IPS-NIHi11 (cell line): Measurements from ENCODE around the gene TBX4.

Source experiments
- DNase-seq: peaks from one replicate; pipeline ENCODE4 v3.0.0; 2012; ENCODE audit warnings: mixed read lengths, low spot score

Gene TBX4

GRCh38 chr17:61454381-61455323 is 2.4 kb downstream of the TBX4 start:
- DNase-seq, result no peak

DNA sequence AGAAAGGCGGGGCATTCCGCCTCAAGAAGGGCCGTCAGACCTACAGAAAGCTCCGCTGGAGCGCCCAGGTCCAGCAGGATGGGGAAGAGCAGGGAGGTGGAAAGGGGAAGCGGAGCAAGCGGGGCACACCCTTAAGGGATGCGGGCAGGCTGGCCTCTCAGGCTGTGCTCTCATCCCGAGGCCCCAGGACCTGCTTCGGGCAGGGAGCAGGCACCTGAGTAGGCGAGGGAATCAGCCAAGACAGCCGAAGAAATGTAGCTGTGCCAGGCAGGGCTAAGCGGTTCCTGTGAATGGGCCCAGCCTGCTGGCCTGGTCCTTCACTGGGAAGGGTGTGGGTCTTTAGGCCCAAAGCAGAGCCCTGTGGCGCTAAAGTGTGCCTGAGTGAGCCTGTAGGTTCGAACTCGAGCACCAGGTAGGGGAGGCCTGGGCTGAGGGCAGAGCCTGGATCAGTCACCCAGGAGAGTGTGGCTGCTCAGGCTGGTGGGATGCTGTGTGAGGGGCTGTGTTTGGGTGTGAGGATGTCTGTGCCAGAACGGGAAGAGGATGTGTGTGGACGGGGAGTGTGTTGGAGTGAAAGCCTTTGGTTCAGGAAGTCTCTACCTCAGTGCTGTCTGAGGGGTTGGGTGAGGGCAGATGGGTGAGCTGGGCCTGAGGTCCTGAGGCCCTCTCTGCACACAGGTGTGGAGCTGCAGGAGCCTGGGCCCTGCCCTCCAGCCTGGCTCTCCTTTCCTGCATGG is 3.3 kb downstream of the TBX4 start:
- no peak for DNase-seq

DNA sequence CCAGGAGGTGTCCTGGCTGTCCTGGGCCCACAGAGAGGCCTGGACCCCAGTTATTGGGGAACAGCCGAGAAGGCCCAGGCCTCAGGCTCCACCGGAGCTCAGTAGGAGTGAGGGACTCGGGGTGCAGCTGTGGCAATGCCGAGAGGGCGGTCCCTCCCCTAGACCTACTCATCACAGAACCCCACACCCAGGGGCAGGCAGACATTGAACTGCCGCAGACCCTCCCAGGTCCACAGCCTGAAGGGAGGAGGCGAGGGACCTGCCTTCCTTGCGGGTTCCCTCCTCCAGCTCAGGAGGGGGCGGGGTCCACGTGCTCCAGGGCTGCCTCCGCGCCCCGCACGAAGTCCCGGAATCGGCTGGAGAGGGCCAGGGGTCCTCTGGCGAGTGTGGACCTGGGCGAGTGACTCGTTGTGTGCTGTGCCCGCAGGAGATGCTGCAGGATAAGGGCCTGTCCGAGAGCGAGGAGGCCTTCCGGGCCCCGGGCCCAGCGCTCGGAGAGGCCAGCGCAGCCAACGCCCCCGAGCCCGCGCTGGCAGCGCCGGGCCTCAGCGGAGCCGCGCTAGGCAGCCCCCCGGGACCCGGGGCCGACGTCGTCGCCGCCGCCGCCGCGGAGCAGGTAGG is 3.9 kb downstream of the TBX4 start:
- DNase-seq, result no peak

- DNase-seq, result no peak
Observed at GRCh38 chr17:61456688-61457225, 4.5 kb downstream of the TBX4 start.

GRCh38 chr17:61457226-61457983 is 5.2 kb downstream of the TBX4 start:
- no peak for DNase-seq

DNA sequence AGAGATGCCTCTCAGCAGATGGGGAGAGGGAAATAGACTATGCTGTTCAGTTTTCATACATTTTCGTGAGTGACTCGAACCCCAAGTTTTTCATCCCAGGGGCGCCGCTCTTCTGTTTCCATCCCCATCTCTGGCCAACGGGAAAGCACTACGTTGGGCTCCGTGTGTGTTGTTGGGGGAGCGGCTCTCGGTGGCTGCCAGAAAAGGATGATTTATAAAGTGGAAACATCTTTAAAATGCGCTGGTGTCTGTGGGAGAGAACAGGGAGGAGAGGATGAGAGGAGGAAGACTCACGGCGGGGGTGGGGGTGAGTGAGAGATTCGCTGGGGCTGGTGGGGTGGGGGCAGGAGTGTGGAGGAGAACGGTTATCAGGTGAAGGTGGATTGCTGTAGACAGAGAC is 5.8 kb downstream of the TBX4 start:
- DNase-seq, result no peak

DNA sequence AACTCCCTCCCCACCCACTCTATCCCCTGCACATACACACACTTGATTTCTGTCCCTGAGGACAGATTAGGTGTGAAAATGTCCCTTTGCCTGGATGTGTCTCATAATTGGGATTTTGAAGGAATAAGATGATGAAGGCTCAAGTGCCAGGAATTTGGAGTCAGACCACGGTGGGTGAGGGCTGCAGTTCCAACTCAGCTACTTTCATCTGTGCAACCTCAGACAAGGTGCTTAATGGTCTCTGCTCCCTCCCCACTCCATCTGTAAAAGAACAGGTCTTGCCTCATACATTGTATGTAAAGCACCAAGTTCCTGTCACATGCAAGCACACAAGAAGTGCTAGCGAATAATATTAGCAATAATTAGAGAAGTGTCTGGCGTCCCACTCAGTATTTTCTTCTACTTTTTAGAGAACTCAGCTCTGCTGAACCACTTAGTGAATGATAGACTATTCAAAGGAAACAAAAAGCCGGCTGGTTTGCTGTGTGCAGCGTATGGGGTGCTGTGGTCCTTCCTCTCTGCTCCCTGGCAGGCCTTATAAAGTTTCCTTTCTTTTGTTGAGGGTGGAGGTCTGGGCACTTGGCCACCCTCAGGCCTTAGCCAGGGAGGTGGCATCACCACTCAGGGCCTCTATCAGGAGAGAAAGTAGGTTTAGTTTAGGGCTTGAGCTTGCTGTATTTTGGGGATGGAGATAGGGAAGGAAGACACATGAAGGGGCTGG is 6.4 kb downstream of the TBX4 start:
- no peak for DNase-seq

- DNase-seq, result no peak
Observed at GRCh38 chr17:61459142-61459809, 7.1 kb downstream of the TBX4 start.

DNA sequence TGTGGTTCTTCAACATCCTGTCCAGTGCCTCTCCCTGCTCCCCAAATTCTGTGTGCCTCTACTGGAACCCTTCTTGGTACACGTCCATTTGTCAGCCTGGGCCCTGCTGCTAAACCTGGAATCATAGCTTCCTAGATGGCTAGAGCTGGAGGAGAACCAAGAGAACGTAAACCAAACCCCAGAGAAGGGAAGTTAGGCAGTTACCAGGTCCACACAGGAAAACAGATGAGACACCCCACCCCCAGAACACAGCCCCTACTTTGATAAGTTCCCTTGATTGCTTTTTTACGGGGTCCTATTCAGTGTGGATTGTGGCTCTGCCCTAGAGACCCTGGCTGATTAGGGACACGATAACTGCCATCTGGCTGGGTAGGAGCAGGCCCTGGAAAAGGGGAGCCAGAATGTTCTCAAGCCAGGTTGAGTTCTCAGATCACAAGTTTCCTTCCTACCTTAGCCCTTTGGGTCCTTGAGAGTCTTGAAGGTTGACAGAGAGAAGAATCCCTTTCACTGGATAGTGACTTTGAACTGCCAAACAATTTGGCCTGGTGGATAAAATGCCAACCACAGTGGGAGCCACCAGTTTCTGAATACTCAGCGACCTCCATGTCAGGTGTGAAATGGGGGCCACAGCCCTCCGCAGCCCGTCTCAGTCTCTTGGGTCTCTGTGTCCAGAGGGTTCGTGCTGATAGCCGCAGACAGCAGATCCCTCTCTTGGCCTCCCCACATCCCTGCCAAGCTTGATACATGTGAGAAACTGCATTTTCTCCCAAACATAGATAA is 7.9 kb downstream of the TBX4 start:
- no peak for DNase-seq

GRCh38 chr17:61460796-61461585 is 8.8 kb downstream of the TBX4 start:
- DNase-seq, result no peak

DNA sequence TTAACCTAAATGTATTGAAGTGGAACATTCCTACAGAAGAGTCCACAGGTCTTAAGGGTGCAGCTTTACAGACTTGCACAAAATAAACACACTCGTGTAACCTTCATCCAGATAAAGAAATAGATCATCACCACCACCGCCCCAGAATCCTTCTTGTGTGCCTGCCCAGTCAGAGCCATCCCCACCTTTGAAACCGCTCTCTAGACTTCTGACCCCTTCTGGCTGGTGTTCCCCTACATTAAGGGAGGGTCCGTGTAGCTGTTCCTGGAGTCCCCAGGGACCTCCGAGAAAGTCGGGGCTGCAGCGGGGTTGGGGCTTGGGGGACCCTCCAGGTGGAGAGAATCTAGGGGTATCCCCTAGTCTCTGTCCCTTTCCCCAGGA is 9.4 kb downstream of the TBX4 start:
- DNase-seq, result no peak

DNA sequence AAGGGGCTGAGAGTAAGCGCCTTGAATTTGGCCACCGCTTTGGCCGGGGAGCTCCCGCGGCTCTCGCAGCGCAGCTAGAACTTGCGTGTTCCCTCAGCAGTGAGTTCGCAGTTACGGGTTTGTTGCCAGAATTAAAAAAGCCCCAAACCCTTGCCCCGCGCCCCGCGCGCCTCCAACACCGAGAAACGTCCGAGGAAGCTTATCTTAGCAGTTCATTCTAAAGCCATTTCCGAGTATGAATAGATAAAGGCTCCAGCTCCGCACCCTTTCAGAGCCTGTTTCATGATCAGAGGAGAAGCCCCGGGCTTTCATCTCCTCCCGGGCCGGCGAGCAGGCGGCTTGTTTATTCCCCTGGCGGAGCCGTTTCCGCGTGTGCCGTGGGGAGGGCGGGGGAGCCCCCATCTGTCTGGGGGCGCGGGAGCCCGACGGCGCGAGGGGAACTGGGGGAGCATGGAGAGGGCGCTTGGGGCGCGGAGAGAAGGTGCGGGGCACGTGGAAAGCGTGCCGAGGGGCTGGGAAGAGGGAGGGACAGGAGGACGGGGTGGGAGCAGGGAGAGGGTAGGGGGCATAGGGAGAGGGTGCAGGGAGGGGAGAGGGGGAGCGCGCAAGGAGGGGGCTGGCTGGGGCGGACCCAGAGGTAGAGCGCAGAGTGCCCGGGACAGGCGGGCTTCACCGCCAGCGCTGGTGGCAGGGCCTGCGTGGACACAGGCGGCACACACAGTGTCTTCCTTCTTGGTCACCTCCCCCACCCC is 9.9 kb downstream of the TBX4 start:
- DNase-seq, result peak; percentile 44

DNA sequence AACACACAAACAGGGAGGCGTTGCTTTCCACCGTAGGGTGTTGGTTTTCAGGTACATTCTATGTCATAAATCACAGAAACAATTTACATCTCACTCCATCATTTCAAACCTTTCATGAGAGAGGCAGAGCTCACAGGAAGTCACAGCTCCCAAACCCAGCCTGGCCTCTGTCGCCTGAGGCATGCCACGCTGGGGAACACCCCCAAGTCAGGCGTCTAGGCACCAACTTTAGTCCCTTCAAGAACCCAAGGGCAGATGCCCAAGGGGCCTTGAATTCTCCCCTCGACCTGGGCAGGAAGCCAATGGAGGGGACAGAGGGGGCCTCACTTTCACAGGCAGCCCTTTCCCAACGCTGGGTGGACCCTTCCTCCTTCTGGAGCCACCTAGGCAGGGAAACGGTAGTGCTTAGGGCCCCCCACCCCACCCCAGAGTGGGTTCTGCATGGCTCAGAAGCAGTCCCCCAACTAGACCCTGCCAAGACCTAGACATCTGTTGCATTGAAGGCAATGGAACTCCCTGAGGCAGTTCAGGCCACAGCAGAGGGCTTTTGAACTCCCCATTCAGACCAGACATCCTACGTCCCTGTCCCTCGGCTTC is 10.6 kb downstream of the TBX4 start:
- no peak for DNase-seq

DNA sequence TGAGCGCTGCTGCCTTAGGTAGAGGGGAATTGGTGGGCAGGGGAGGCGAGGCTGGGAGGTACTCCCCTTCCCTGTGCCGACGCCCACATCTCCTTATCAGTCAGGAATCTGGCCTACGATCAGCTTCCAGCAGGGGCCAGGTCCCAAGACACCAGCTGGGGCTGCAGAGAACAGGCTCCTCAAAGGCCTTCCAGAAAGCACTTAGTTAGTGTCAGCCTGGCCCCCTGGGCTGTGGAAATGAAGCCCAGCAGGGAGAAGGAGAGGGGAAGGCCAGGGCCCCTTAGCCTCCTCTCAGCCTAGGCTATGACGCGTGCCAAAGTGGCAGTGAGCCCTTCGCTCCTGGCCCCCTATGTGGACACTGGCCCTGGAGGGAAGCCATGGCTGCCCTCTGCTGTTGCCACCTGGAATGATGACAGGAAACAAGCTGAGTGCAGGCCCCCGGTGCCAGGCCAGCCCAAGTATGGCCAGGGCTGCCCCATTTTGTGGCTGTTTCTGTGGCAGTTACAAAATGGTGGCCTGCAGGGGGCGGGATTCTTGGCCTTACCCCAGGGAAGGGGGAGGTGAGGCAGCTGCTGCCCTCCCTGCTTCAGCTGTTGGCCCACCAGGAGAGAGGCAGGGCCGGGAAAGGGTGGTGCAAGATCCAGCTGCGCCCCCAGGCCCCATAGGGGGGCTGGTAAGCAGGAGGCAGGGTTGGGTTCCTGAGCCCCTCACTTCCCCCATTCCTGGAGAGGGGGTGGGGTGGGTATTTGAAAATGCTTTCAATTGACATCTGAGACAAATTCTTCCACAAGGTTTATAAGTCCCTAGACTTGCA is 11.3 kb downstream of the TBX4 start:
- DNase-seq, result no peak

DNA sequence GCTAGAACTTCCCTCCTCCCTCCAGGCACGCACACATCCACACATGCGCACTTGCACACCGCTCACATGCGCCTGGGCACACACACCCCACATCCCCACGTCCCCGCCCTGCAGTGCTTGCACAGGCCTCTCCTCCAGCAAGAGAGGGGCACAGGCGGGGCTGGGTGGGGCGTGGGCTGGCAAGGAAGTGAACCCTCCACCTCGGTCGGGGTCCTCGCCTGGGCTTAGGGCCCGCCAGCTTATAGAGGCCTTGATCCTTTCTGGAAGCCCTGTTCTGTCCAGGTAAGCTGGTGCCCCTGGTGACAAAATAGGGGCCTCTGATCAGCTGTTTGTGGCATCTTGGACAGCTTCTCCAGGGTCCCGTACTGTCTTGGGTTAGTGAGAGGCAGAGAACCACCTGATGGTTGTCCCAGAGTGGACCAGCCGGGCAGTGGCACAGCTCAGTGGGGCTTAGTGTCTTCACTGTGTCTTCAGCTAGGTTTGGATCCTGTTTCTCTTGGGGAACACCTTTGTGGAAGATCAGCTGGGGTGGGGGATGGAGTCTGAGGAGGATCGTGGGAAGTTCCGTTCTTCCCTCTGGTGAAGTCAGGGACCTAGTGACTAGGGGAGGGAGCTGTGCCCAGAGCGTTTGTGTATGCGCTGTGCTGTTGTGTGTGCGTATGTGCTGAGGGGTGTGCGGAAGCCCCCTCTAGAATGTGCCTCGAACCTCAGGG is 12.1 kb downstream of the TBX4 start:
- DNase-seq, result no peak

- no peak for DNase-seq
Observed at GRCh38 chr17:61464843-61465180, 12.6 kb downstream of the TBX4 start.
